Superior temporal gyrus (tissue), 1 donor: ENCODE measurements around the gene SIAH1.
A peak's percentile ranks its signal among the peaks of the same experiment; 100 is the strongest.
"Not testable (repeated sequence)": the region's sequence is repeated elsewhere in the genome, so short reads cannot be mapped to it uniquely, and the experiment has no call there.

Source experiments
- DNase-seq: peaks from one replicate; pipeline ENCODE4 v3.0.0-alpha.2; 2016; ENCODE audit errors: extremely low spot score

Gene SIAH1, protein sequence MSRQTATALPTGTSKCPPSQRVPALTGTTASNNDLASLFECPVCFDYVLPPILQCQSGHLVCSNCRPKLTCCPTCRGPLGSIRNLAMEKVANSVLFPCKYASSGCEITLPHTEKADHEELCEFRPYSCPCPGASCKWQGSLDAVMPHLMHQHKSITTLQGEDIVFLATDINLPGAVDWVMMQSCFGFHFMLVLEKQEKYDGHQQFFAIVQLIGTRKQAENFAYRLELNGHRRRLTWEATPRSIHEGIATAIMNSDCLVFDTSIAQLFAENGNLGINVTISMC

DNA sequence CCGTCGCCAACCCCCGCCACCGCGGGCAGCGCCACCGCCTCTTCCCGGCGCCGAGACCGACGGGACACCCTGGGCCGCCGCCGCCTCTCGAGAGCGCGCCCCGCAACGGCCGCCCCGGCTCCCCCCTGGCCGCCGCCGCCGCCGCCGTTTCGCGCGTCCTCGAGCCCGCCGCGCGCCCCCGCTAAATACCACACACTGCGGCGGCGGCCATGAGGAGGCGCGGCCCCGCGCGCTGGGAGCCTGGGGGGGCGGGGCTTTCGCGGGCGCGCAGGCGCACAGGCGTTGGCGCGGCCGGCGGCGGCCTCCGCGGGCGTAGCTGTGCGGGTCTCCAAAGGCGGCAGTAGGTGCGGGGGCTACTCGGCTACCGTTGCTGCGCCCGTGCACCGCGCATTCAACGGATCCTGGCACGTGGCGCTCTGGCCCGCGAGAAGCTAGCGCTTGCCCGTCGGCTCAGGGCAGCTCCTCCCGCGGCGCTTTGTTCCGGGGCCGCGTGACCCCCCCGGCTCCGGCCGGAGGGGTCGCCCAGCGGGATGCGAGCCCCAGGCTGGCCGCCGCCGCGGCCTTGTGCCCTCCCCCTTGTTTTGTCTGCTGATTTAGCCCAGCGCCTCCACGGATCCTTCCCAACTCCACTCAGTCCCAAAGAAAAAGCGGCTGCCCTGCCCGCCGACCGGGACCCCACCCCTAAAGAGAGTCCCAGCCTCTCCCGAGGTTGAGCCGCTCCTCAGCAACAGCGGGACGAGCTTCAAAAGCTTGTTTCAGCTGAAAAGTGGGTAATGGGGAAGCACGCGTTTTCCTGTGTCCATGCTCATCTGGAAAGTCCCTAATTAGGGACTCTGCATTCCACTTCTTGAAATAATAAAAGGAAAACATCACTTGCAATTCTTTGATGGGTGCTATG lies at the start of gene SIAH1:
Gene SIAH1, minus strand, starts transcription at position 161 of the 898 bp plus-strand sequence. CDS start 22,985 bp downstream, outside the sequence.
- DNase-seq, result peak; percentile 85

- DNase-seq, result no peak
Measured at GRCh38 chr16:48434653-48435317, 49.6 kb upstream of the SIAH1 start.

DNA sequence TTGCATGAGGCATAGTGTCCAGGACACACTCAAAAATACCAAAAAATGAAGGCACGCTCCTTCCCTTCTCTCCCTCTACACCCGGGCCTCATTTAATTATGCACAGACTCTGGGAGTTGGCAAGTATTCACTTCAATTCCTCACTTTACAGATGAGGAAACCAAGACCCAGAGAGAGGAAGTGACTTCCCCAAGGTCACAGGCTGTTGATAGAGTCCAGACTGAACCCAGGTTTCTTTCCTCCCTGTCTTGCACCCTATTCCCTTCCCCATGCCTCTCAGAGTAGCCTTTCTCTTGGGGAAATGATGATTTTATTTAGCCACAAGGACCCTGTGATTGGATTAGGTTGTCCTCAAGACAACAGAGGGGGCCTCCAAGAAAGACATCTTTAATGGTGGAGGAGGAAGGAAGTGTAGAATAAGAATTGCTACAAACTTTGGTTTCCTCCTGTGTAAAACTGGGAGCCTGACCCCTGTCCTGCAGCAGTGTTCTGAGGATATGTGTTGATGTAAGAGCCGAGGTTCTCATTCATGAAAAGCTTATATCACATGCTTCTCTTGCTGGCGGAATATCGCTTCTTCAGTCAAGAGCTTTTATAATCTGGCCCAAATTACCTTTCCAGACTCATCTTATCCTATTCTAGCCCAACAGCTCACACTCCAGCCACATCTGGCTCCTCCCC lies 48.8 kb upstream of the SIAH1 start:
- DNase-seq, result no peak

- no peak for DNase-seq
Measured at GRCh38 chr16:48433116-48433849, 48.1 kb upstream of the SIAH1 start.

DNA sequence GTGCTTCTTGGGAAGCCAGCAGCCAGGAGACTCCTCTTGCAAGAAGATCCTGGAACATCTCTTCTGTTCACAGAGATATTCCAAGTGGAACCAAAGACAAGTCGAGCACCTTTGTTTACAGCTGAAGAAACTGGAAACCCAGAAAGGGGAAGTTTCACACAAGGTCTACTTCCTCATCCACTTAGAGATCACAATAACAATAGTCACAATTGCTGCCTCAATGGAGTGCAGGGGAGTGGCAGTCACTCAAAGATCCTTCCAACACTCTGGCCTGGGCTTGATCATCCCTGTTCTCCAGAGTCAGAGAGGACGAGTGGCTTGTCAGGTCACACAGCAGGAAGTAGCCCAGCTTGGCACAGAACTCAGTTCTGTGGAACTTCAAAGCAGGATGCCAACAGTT lies 46.9 kb upstream of the SIAH1 start:
- no peak for DNase-seq

DNA sequence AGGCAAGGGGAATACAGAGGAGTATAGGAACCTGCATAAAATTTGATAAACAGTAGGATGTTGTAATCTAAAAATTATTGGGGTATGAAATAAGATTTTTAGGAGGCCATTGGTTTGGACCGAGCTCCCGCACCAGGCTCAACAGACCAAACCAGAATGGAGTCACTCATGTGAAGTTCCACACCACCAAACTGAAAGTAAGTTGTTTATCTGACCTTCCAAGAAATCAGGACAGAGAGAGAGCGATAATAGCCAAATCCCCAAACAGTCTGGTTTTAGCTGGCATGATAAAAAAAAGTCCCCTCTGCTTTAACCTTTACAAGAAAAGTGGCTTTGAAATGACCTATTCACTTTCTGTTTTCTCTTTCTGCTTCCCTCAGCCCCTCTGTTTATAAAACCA lies 45.7 kb upstream of the SIAH1 start:
- no peak for DNase-seq

GRCh38 chr16:48426244-48427141 lies 41.3 kb upstream of the SIAH1 start:
- DNase-seq, result no peak

- DNase-seq, result no peak
Measured at GRCh38 chr16:48422537-48422936, 37.3 kb upstream of the SIAH1 start.

DNA sequence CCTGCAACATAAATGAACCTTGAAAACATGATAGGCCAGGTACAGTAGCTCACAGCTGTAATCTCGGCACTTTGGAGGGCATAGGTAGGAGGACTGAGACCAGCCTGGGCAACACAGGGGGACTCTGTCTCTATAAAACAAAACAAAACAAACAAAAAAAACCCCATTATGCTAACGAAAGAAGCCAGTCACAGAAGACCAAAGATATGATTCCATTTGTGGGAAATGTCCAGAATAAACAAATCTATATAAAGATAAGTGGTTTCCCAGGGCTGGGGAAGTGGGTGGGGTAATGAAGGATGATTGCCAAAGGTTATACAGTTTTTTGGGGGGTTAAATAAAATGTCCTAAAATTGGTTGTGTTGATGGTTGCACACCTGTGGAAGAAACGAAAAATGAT lies 36.5 kb upstream of the SIAH1 start:
- no peak for DNase-seq

GRCh38 chr16:48420437-48420836 lies 35.2 kb upstream of the SIAH1 start:
- no peak for DNase-seq

DNA sequence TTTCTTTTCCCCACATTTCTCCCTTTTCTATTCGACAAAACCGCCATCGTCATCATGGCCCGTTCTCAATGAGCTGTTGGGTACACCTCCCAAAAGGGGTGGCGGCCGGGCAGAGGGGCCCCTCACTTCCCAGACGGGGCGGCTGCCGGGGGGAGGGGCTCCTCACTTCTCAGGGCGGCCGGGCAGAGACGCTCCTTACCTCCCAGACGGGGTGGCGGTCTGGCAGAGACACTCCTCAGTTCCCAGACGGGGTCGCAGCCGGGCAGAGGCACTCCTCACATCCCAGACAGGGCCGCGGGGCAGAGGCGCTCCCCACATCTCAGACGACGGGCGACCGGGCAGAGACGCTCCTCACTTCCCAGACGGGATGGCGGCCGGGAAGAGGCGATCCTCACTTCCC lies 31.4 kb upstream of the SIAH1 start:
- DNase-seq, result not testable (repeated sequence)

DNA sequence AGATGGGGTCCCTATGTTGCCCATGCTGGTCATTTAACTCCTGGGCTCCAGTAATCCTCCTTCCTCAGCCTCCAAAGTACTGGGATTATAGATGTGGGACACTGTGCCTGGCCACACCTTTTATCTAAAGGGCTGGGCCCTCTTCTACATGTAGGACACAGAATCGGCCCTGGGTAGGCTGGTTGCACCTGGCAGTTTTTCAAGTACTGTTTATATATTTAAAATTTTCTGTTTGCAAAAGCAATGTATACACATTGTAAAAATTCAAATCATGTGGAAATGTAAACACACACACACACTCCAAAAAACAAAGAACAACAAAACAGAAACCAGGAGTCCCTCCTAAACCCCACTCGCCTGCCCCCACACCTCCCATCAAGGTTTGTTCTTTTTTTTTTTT lies 28.1 kb upstream of the SIAH1 start:
- DNase-seq, result no peak

DNA sequence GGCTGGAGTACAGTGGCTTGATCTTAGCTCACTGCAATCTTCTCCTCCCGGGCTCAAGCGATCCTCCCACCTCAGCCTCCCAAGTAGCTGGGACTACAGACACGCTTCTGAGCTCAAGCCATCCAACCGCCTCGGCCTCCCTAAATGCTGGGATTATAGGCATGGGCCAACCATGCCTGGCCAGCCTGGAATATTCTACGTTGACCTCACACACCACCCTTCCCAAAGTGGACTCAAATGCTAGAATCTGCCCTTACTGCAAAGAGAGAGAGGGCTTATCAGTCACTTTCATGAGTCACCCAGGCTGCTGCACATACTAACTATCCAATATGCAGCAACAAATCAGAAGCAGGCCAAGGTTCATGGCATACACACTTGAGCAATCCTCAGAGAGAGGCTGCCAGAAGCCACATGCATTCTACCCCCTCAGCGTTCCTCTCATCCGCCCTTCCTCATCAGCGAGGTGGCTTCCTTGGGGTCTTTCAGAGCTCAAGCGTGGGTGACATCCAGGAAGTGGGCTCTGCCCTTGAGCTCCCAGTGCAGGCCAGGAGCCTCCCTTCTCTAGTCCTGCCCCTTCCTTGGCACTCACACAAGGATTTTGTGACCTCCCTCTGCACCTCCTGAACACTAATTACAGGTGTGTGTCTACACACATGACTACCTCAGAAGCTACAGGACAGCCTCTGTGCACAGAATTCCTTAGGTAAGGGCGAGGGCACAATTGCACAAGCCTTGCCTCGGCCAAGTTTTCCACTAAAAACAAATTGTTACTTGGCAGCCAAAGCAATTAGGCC lies 24.8 kb upstream of the SIAH1 start:
- no peak for DNase-seq

- no peak for DNase-seq
Measured at GRCh38 chr16:48408688-48409087, 23.5 kb upstream of the SIAH1 start.

- DNase-seq, result no peak
Measured at GRCh38 chr16:48405907-48406306, 20.7 kb upstream of the SIAH1 start.

GRCh38 chr16:48405153-48405552 lies 19.9 kb upstream of the SIAH1 start:
- no peak for DNase-seq

DNA sequence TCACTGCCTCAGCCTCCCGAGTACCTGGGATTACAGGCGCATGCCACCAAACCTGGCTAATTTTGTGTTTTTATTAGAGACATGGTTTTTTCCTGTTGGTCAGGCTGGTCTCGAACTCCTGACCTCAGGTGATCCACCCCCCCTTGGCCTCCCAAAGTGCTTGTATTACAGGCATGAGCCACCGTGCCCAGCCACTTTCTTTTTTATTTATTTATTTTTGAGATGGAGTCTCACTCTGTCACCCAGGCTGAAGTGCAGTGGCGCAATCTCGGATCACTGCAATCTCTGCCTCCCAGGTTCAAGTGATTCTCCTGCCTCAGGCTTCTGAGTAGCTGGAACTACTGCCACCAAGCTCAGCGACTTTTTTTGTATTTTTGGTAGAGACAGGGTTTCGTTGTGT lies 17.3 kb upstream of the SIAH1 start:
- DNase-seq, result not testable (repeated sequence)

GRCh38 chr16:48395375-48395774 lies 10.2 kb upstream of the SIAH1 start:
- DNase-seq, result no peak

- peak; percentile 47 for DNase-seq
Measured at GRCh38 chr16:48394355-48394703, 9.1 kb upstream of the SIAH1 start.
